CD4-positive, alpha-beta T cell treated with Interleukin-6 for 4 hours (primary cell): Measurements from ENCODE around the gene AIF1L.

Source experiments
- DNase-seq: peaks from one replicate; pipeline ENCODE4 v3.0.0-alpha.2; 2020; ENCODE audit warnings: mixed read lengths

Gene AIF1L

GRCh38 chr9:131096269-131097125 lies at the start of gene AIF1L:
AIF1L (plus strand) TSS chr9:131096531; CDS start chr9:131096630, 99 bp downstream.
- DNase-seq, result peak; percentile 4

GRCh38 chr9:131046581-131047202 lies 49.6 kb upstream of the AIF1L start:
- DNase-seq, result peak; percentile 76

GRCh38 chr9:131048332-131048731 lies 48.0 kb upstream of the AIF1L start:
- no peak for DNase-seq

- no peak for DNase-seq
These were observed 47.5 kb upstream of the AIF1L start for GRCh38 chr9:131048820-131049219.

GRCh38 chr9:131049829-131050715 lies 46.3 kb upstream of the AIF1L start:
- no peak for DNase-seq

- DNase-seq, result no peak
These were observed 45.5 kb upstream of the AIF1L start for GRCh38 chr9:131050831-131051230.

GRCh38 chr9:131051592-131052517 lies 44.5 kb upstream of the AIF1L start:
- no peak for DNase-seq

GRCh38 chr9:131053896-131054295 lies 42.4 kb upstream of the AIF1L start:
- no peak for DNase-seq

GRCh38 chr9:131056781-131057506 lies 39.4 kb upstream of the AIF1L start:
- no peak for DNase-seq

- no peak for DNase-seq
These were observed 35.3 kb upstream of the AIF1L start for GRCh38 chr9:131060900-131061630.

GRCh38 chr9:131062969-131063368 lies 33.4 kb upstream of the AIF1L start:
- DNase-seq, result no peak

GRCh38 chr9:131065599-131065998 lies 30.7 kb upstream of the AIF1L start:
- no peak for DNase-seq

GRCh38 chr9:131067625-131068024 lies 28.7 kb upstream of the AIF1L start:
- no peak for DNase-seq

GRCh38 chr9:131068076-131068816 lies 28.1 kb upstream of the AIF1L start:
- DNase-seq, result no peak

- no peak for DNase-seq
These were observed 26.6 kb upstream of the AIF1L start for GRCh38 chr9:131069699-131070098.

GRCh38 chr9:131072107-131072870 lies 24.0 kb upstream of the AIF1L start:
- DNase-seq, result no peak

- DNase-seq, result no peak
These were observed 23.5 kb upstream of the AIF1L start for GRCh38 chr9:131072871-131073237.

- no peak for DNase-seq
These were observed 19.8 kb upstream of the AIF1L start for GRCh38 chr9:131076347-131077195.
